ENCODE measurements around the gene IL36B.

The IL36B gene

GRCh38 chr2:113076954-113077669, 24.4 kb upstream of the IL36B start:
- in situ Hi-C loops (cut with MboI; ENCODE audit: low sequenced_read_pairs), result no loop called here

- in situ Hi-C loops (cut with MboI; ENCODE audit: low sequenced_read_pairs), result no loop called here
These were observed 22.9 kb upstream of the IL36B start for GRCh38 chr2:113075600-113075999.

- in situ Hi-C loops (cut with MboI; ENCODE audit: low sequenced_read_pairs), result no loop called here
These were observed 22.4 kb upstream of the IL36B start for GRCh38 chr2:113075030-113075429.

GRCh38 chr2:113073325-113073834, 20.7 kb upstream of the IL36B start:
- in situ Hi-C loops (cut with MboI; ENCODE audit: low sequenced_read_pairs), result no loop called here

- in situ Hi-C loops (cut with MboI; ENCODE audit: low sequenced_read_pairs), result no loop called here
These were observed 19.9 kb upstream of the IL36B start for GRCh38 chr2:113072584-113072983.

- in situ Hi-C loops (cut with MboI; ENCODE audit: low sequenced_read_pairs), result no loop called here
These were observed 17.9 kb upstream of the IL36B start for GRCh38 chr2:113070606-113070975.

GRCh38 chr2:113069676-113070605, 17.3 kb upstream of the IL36B start:
- in situ Hi-C loops (cut with MboI; ENCODE audit: low sequenced_read_pairs), result no loop called here

GRCh38 chr2:113068706-113069485, 16.2 kb upstream of the IL36B start:
- in situ Hi-C loops (cut with MboI; ENCODE audit: low sequenced_read_pairs), result no loop called here

GRCh38 chr2:113068249-113068648, 15.6 kb upstream of the IL36B start:
- in situ Hi-C loops (cut with MboI; ENCODE audit: low sequenced_read_pairs), result no loop called here

GRCh38 chr2:113067681-113068080, 15.0 kb upstream of the IL36B start, which contains the start of gene IL1F10:
Gene IL1F10, plus strand, starts transcription at chr2:113067970. Its CDS starts 4,769 bp downstream, at chr2:113072739.
- in situ Hi-C loops (cut with MboI; ENCODE audit: low sequenced_read_pairs), result no loop called here

GRCh38 chr2:113064898-113065297, 12.2 kb upstream of the IL36B start:
- in situ Hi-C loops (cut with MboI; ENCODE audit: low sequenced_read_pairs), result no loop called here

GRCh38 chr2:113064281-113064680, 11.6 kb upstream of the IL36B start:
- in situ Hi-C loops (cut with MboI; ENCODE audit: low sequenced_read_pairs), result no loop called here

- in situ Hi-C loops (cut with MboI; ENCODE audit: low sequenced_read_pairs), result no loop called here
These were observed 9.5 kb upstream of the IL36B start for GRCh38 chr2:113061896-113062770.

- in situ Hi-C loops (cut with MboI; ENCODE audit: low sequenced_read_pairs), result no loop called here
These were observed 8.6 kb upstream of the IL36B start for GRCh38 chr2:113061241-113061640.

- in situ Hi-C loops (cut with MboI; ENCODE audit: low sequenced_read_pairs), result no loop called here
These were observed 8.1 kb upstream of the IL36B start for GRCh38 chr2:113060796-113061195.

GRCh38 chr2:113060396-113060795, 7.7 kb upstream of the IL36B start:
- in situ Hi-C loops (cut with MboI; ENCODE audit: low sequenced_read_pairs), result no loop called here

- in situ Hi-C loops (cut with MboI; ENCODE audit: low sequenced_read_pairs), result no loop called here
These were observed 6.6 kb upstream of the IL36B start, which contains the start of gene IL36RN for GRCh38 chr2:113058998-113059960. Gene IL36RN, plus strand, starts transcription at chr2:113059198. Its CDS starts 241 bp downstream, at chr2:113059439.

- in situ Hi-C loops (cut with MboI; ENCODE audit: low sequenced_read_pairs), result no loop called here
These were observed 5.8 kb upstream of the IL36B start for GRCh38 chr2:113058411-113058994.
